Spinal cord (tissue), 10 donors: Measurements from ENCODE around the gene FYCO1. TPM values are rescaled to one million over a fixed set of nuclear protein-coding genes. Genes with fewer than 3 reads are reported as not detected.

Experiments
- DNase-seq, 6 donors: peaks; one replicate each; pipeline versions ENCODE4 v3.0.0 to v3.0.0-alpha.2; 2013 to 2015; ENCODE audit warnings: low spot score in 6 of 6, low read depth in 4 of 6
- H3K27ac ChIP-seq: one replicate; pipeline ENCODE4 v1.5.1; 2013; ENCODE audit warnings: low read depth, low read length, control low read depth
- H3K27me3 ChIP-seq: one replicate; pipeline ENCODE4 v1.6.1; 2013; ENCODE audit warnings: low read length; ENCODE audit not compliant: control insufficient read depth, insufficient read depth
- H3K36me3 ChIP-seq: one replicate; pipeline ENCODE4 v1.6.1; 2013; ENCODE audit warnings: low read length; ENCODE audit not compliant: control insufficient read depth, insufficient read depth
- H3K4me1 ChIP-seq: one replicate; pipeline ENCODE4 v1.6.1; 2013; ENCODE audit warnings: low read length; ENCODE audit not compliant: control insufficient read depth, insufficient read depth
- H3K4me3 ChIP-seq: one replicate; pipeline ENCODE4 v1.5.1; 2013; ENCODE audit warnings: low read depth, low read length, control low read depth
- H3K9me3 ChIP-seq: one replicate; pipeline ENCODE4 v1.6.1; 2013; ENCODE audit warnings: low read length; ENCODE audit not compliant: control insufficient read depth, insufficient read depth
- WGBS: methylation state at CpG from one replicate; pipeline ENCODE4 v1.1.5; 2013; ENCODE audit warnings: missing lambda C conversion rate; ENCODE audit not compliant: insufficient coverage; 5-methylcytosine and 5-hydroxymethylcytosine counted together
- polyA plus RNA-seq, 2 donors: library from polyadenylated mRNA; unstranded; fragments of 120-200 nt; gene quantifications; one replicate each; pipeline ENCODE4 v1.2.1, GENCODE V29; 2013; ENCODE audit not compliant: insufficient read length in 2 of 2
- total RNA-seq, 2 donors: library from RNA; depleted of rRNA in 1 of 2; stranded (reverse); fragments of 120-200 nt in 1 of 2; fragments of >200 nt in 1 of 2; gene quantifications; one replicate each; pipeline versions ENCODE4 v1.2.3 to v1.2.4, GENCODE V29; 2013 to 2014
- donor health status: healthy.

The FYCO1 gene
- total and polyA plus RNA-seq, 4 donors: 6.6 to 16.0 (median 8.1) TPM

DNA sequence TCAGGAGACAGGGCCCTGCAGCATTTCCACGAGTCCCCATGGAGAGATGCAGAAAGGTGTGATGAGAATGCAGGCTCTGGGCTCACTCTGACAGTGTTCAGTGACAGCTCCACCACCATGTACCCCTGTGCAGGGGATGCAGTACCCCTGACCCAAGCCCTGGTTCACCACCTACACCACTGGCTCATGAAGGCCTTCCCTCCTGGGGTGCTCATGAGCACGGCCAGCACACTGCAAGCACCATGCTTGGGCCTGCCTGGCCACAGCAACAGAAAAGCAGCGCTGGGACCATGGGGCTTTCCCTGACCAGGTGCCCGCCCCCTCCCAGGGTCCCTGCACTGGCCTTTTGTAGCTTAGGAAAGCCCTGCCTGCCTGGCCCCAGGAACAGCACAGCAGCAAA, 46.2 kb downstream of the FYCO1 start:
- no peak for DNase-seq
- Histone ChIP-seq H3K36me3 (peaks cover 24% of the 10 kb centered on the region), H3K27ac (no peak overlapping the region), H3K4me1 (no peaks in the 10 kb centered on the region), H3K4me3 (no peak overlapping the region), H3K9me3 (no peaks in the 10 kb centered on the region), H3K27me3 (no peaks in the 10 kb centered on the region)
- 91% methylated on average over 4 of the region's 4 CpGs for WGBS

DNA sequence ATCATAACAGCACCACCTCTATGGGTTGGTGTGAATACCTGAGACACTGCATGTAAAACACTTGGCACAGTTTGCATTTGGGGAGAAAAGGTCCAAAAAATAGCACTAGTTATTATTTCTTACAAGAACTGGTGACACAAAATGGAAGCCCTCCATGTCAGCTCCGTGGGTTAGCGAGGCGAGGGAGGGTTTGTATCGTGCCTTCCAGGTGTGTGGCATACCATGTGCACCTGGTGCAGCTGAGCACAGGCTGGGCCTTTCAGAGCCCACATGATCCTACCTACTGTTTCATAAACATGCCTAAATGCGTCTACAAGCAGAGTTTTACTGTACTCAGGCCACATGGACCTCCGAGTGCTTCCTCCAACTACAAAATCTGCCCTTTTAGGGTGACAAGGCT, 46.7 kb downstream of the FYCO1 start:
- Histone ChIP-seq H3K4me3 (no peak overlapping the region), H3K9me3 (no peaks in the 10 kb centered on the region), H3K27me3 (no peaks in the 10 kb centered on the region), H3K36me3 (peaks cover 22% of the 10 kb centered on the region), H3K27ac (no peak overlapping the region), H3K4me1 (no peaks in the 10 kb centered on the region)
- no peak for DNase-seq
- WGBS: 96% methylated on average over 6 of the region's 6 CpGs

- no peak overlapping the region for H3K27ac ChIP-seq
- WGBS: 96% methylated on average over 3 of the region's 6 CpGs
- H3K4me3 ChIP-seq: no peak overlapping the region
- no peaks in the 10 kb centered on the region for H3K27me3 ChIP-seq
- H3K4me1 ChIP-seq: no peaks in the 10 kb centered on the region
- H3K9me3 ChIP-seq: no peaks in the 10 kb centered on the region
- DNase-seq: peak in 1 of 6 donors; percentile 41
- peaks cover 22% of the 10 kb centered on the region for H3K36me3 ChIP-seq
These were observed 47.3 kb downstream of the FYCO1 start for GRCh38 chr3:45948311-45948781.

- H3K27me3 ChIP-seq: no peaks in the 10 kb centered on the region
- H3K4me3 ChIP-seq: no peak overlapping the region
- H3K4me1 ChIP-seq: no peaks in the 10 kb centered on the region
- no peak for DNase-seq
- H3K27ac ChIP-seq: no peak overlapping the region
- H3K36me3 ChIP-seq: peaks cover 22% of the 10 kb centered on the region
- WGBS: 100% methylated on average over 2 of the region's 3 CpGs
- no peaks in the 10 kb centered on the region for H3K9me3 ChIP-seq
These were observed 48.3 kb downstream of the FYCO1 start for GRCh38 chr3:45947361-45947760.

GRCh38 chr3:45946875-45947274, 48.7 kb downstream of the FYCO1 start:
- Histone ChIP-seq H3K9me3 (no peaks in the 10 kb centered on the region), H3K4me1 (no peaks in the 10 kb centered on the region), H3K4me3 (no peak overlapping the region), H3K27ac (no peak overlapping the region), H3K27me3 (no peaks in the 10 kb centered on the region), H3K36me3 (peaks cover 22% of the 10 kb centered on the region)
- 96% methylated on average over 3 of the region's 3 CpGs for WGBS
- DNase-seq: no peak

GRCh38 chr3:45946307-45946706, 49.3 kb downstream of the FYCO1 start:
- no peak overlapping the region for H3K4me3 ChIP-seq
- no peak for DNase-seq
- no peak overlapping the region for H3K27ac ChIP-seq
- H3K27me3 ChIP-seq: no peaks in the 10 kb centered on the region
- H3K4me1 ChIP-seq: no peaks in the 10 kb centered on the region
- H3K9me3 ChIP-seq: no peaks in the 10 kb centered on the region
- WGBS: 100% methylated on average over 1 of the region's 1 CpG
- H3K36me3 ChIP-seq: peaks cover 19% of the 10 kb centered on the region

- H3K36me3 ChIP-seq: peaks cover 13% of the 10 kb centered on the region
- no peaks in the 10 kb centered on the region for H3K9me3 ChIP-seq
- 94% methylated on average over 2 of the region's 5 CpGs for WGBS
- DNase-seq: no peak
- H3K27me3 ChIP-seq: no peaks in the 10 kb centered on the region
- H3K4me3 ChIP-seq: no peak overlapping the region
- H3K4me1 ChIP-seq: no peaks in the 10 kb centered on the region
- H3K27ac ChIP-seq: no peak overlapping the region
These were observed 50.6 kb downstream of the FYCO1 start for GRCh38 chr3:45944830-45945620.

GRCh38 chr3:45943207-45943846, 52.3 kb downstream of the FYCO1 start, which contains the start of gene CXCR6:
CXCR6 (plus strand) TSS chr3:45943464; CDS start chr3:45946482, 3,018 bp downstream.
- DNase-seq: no peak
- no peak within 1 kb of the TSS for H3K4me3 ChIP-seq
- H3K9me3 ChIP-seq: no peaks in the 10 kb centered on the region
- no peak within 1 kb of the TSS for H3K27ac ChIP-seq
- H3K4me1 ChIP-seq: peaks cover 4% of the 10 kb centered on the region
- H3K36me3 ChIP-seq: no peaks in the 10 kb centered on the region
- WGBS: 98% methylated on average over 6 of the region's 8 CpGs
- no peaks in the 10 kb centered on the region for H3K27me3 ChIP-seq

- Histone ChIP-seq H3K36me3 (no peaks in the 10 kb centered on the region), H3K27ac (no peak overlapping the region), H3K4me1 (peaks cover 4% of the 10 kb centered on the region), H3K27me3 (no peaks in the 10 kb centered on the region), H3K4me3 (no peak overlapping the region), H3K9me3 (no peaks in the 10 kb centered on the region)
- DNase-seq: no peak
- WGBS: 85% methylated on average over 5 of the region's 6 CpGs
These were observed 53.4 kb downstream of the FYCO1 start for GRCh38 chr3:45942051-45942825.
